Fibroblast of lung (primary cell): Measurements from ENCODE around the gene TNFSF10. TPM values are rescaled to one million over a fixed set of nuclear protein-coding genes. Genes with fewer than 3 reads are reported as not detected.

Source experiments
- DNase-seq, 2 donors: peaks; one replicate each; pipeline versions ENCODE4 v3.0.0 to v3.0.0-alpha.2; 2010; ENCODE audit warnings: low read depth in 2 of 2
- H2AFZ ChIP-seq: 2 replicates; pipeline ENCODE4 v1.5.1; 2012; ENCODE audit warnings: low read length, control low read depth, inconsistent platforms
- H3K27ac ChIP-seq: 2 replicates; pipeline ENCODE4 v1.5.1; 2011; ENCODE audit warnings: low read length, control low read depth; ENCODE audit not compliant: insufficient read depth
- H3K27me3 ChIP-seq: 2 replicates; pipeline ENCODE4 v1.5.1; 2011; ENCODE audit warnings: mild to moderate bottlenecking, low read length; ENCODE audit not compliant: control insufficient read depth, insufficient read depth
- H3K36me3 ChIP-seq: 2 replicates; pipeline ENCODE4 v1.5.1; 2011; ENCODE audit warnings: low read length; ENCODE audit not compliant: control insufficient read depth, insufficient read depth
- H3K4me1 ChIP-seq: 2 replicates; pipeline ENCODE4 v1.5.1; 2011; ENCODE audit warnings: low read length; ENCODE audit not compliant: control insufficient read depth, insufficient read depth; ENCODE audit errors: extremely low read depth
- H3K4me2 ChIP-seq: 2 replicates; pipeline ENCODE4 v1.5.1; 2011; ENCODE audit warnings: low read length, control low read depth; ENCODE audit not compliant: insufficient read depth; ENCODE audit errors: extremely low read depth
- H3K4me3 ChIP-seq, 4 experiments: fragments of 200-600 bp in 1 of 4; sonication (generic) in 1 of 4; replicated peaks in 1 of 4; 2 replicates each; pipeline ENCODE4 v1.5.1; 2011 to 2016; ENCODE audit warnings: low read length in 4 of 4, low read depth in 3 of 4, mild to moderate bottlenecking in 3 of 4, control low read depth in 2 of 4, inconsistent platforms in 1 of 4, mixed read lengths in 1 of 4; ENCODE audit not compliant: insufficient read depth in 1 of 4; ENCODE audit errors: control extremely low read depth in 1 of 4
- H3K79me2 ChIP-seq: 2 replicates; pipeline ENCODE4 v1.5.1; 2012; ENCODE audit warnings: mild to moderate bottlenecking, low read length, inconsistent platforms; ENCODE audit not compliant: control insufficient read depth, insufficient read depth
- H3K9ac ChIP-seq: 2 replicates; pipeline ENCODE4 v1.5.1; 2011; ENCODE audit warnings: mild to moderate bottlenecking, low read length, control low read depth; ENCODE audit not compliant: insufficient read depth
- H3K9me3 ChIP-seq: 2 replicates; pipeline ENCODE4 v1.5.1; 2012; ENCODE audit warnings: low read depth, low read length; ENCODE audit not compliant: control insufficient read depth, insufficient read depth
- H4K20me1 ChIP-seq: 2 replicates; pipeline ENCODE4 v1.5.1; 2011; ENCODE audit warnings: low read length; ENCODE audit not compliant: control insufficient read depth, insufficient read depth; ENCODE audit errors: extremely low read depth
- CTCF ChIP-seq, 2 donors: IDR thresholded peaks in 1 of 2; conservative IDR thresholded peaks in 1 of 2; 1 replicate in 1 of 2; 2 replicates in 1 of 2; pipeline ENCODE4 v1.5.1; 2011 to 2012; ENCODE audit warnings: low read length in 2 of 2, control low read depth in 1 of 2, inconsistent platforms in 1 of 2, low read depth in 1 of 2, mild to moderate bottlenecking in 1 of 2
- EZH2 ChIP-seq: IDR thresholded peaks from 2 replicates; pipeline ENCODE4 v1.5.1; 2012; ENCODE audit warnings: low read length, control low read depth, mild to moderate bottlenecking; ENCODE audit errors: missing control alignments
- polyA plus RNA-seq, 2 donors: library from polyadenylated mRNA; depleted of rRNA in 1 of 2; stranded (reverse) in 1 of 2; unstranded in 1 of 2; fragments of >200 nt; gene quantifications; 2 replicates each; pipeline ENCODE4 v1.2.1, GENCODE V29; 2011 to 2012; ENCODE audit warnings: missing spikeins in 1 of 2
- total RNA-seq: library from RNA; depleted of rRNA; stranded (reverse); fragments of >200 nt; gene quantifications from 2 replicates; pipeline ENCODE4 v1.2.1, GENCODE V29; 2014

The TNFSF10 gene
- total and polyA plus RNA-seq, 2 donors (not counting 1 experiment from before 2014, with no cell fraction given) = 1.3 to 4.3 TPM

DNA sequence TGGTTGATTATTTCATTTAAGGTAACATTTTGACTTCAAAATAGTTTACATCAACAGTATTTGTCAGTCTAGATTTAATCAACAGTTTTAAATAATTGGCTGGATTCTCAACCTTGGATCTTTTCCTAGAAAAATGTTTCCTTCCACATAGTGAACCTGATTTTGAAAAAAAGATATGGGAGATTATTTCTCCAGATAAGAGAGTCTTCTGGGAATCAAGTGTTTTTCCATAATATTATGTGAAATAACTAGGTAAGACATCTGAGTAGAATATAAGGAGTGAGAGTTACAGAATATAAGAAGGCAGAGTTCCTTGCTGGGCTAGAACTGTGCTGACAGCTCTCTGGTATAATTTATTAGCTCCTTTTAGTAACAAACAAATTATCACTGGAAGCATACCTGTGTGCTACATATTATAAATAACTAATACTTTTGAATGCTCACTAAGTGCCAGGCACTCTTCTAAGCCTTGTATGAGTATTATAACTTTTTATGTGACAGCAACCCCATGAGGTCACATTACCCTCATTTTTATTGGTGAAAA is 18.8 kb upstream of the TNFSF10 start:
- no peak overlapping the region for H2AFZ ChIP-seq
- H3K79me2 ChIP-seq = no peaks in the 10 kb centered on the region
- H3K4me1 ChIP-seq = no peaks in the 10 kb centered on the region
- no peaks in the 10 kb centered on the region for H3K9me3 ChIP-seq
- no peaks in the 10 kb centered on the region for H3K27me3 ChIP-seq
- no peaks in the 10 kb centered on the region for H4K20me1 ChIP-seq
- H3K4me3 ChIP-seq = no peak overlapping the region
- H3K9ac ChIP-seq = no peak overlapping the region
- H3K36me3 ChIP-seq = no peaks in the 10 kb centered on the region
- H3K27ac ChIP-seq = no peak overlapping the region
- no peak for TF ChIP-seq EZH2
- no peak for TF ChIP-seq CTCF (conservative IDR thresholded peaks at IDR 0.05 in 1 of 2, IDR thresholded peaks at IDR 0.05 in 1 of 2; ENCODE audit: low read depth in 1 of 2, low read length in 2 of 2)
- DNase-seq = no peak
- H3K4me2 ChIP-seq = no peak overlapping the region

DNA sequence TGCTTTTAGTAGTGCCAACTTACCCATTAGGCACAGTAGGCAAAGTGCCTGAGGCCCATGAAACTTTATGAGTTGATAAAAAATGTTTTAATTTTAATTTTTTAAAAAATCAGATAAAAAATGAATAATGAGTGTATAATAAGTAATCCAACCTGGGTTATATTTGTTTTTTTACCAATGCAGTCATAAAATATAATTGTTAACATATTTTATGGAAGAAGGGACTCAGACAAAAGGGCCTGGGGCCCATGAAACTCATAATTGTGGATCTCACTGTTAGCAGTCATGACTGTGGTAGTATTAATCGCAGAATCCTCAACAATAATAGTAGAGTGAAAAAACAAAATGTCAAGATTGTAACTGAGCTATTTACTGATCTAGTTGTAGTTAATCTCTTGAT is 16.8 kb upstream of the TNFSF10 start:
- no peaks in the 10 kb centered on the region for H3K36me3 ChIP-seq
- H4K20me1 ChIP-seq = no peaks in the 10 kb centered on the region
- no peaks in the 10 kb centered on the region for H3K9me3 ChIP-seq
- no peak overlapping the region for H3K4me3 ChIP-seq
- H3K79me2 ChIP-seq = no peaks in the 10 kb centered on the region
- H3K27me3 ChIP-seq = no peaks in the 10 kb centered on the region
- H3K4me1 ChIP-seq = no peaks in the 10 kb centered on the region
- H3K9ac ChIP-seq = no peak overlapping the region
- H3K27ac ChIP-seq = no peak overlapping the region
- DNase-seq = no peak
- H2AFZ ChIP-seq = no peak overlapping the region
- no peak for TF ChIP-seq EZH2
- TF ChIP-seq CTCF (conservative IDR thresholded peaks at IDR 0.05 in 1 of 2, IDR thresholded peaks at IDR 0.05 in 1 of 2; ENCODE audit: low read depth in 1 of 2, low read length in 2 of 2) = no peak
- no peak overlapping the region for H3K4me2 ChIP-seq

- DNase-seq = no peak
- H3K4me2 ChIP-seq = no peak overlapping the region
- no peaks in the 10 kb centered on the region for H3K9me3 ChIP-seq
- H3K4me3 ChIP-seq = no peak overlapping the region
- TF ChIP-seq CTCF (conservative IDR thresholded peaks at IDR 0.05 in 1 of 2, IDR thresholded peaks at IDR 0.05 in 1 of 2; ENCODE audit: low read depth in 1 of 2, low read length in 2 of 2) = no peak
- TF ChIP-seq EZH2 = no peak
- H3K79me2 ChIP-seq = no peaks in the 10 kb centered on the region
- no peak overlapping the region for H3K27ac ChIP-seq
- no peaks in the 10 kb centered on the region for H4K20me1 ChIP-seq
- no peaks in the 10 kb centered on the region for H3K27me3 ChIP-seq
- H3K4me1 ChIP-seq = no peaks in the 10 kb centered on the region
- no peak overlapping the region for H3K9ac ChIP-seq
- H2AFZ ChIP-seq = no peak overlapping the region
- no peaks in the 10 kb centered on the region for H3K36me3 ChIP-seq
Observed at GRCh38 chr3:172539273-172539672, 16.0 kb upstream of the TNFSF10 start.
